H4 (cell line): ENCODE results near the gene SORCS2. TPM values are rescaled to one million over a fixed set of nuclear protein-coding genes. Genes with fewer than 3 reads are reported as not detected.

ENCODE experiments used
- DNase-seq: peaks from one replicate; pipeline ENCODE4 v3.0.0-alpha.2; 2015; ENCODE audit warnings: low spot score
- total RNA-seq: library from RNA; depleted of rRNA; stranded (reverse); fragments of >200 nt; shearing (Covaris generic); gene quantifications from 2 replicates; pipeline ENCODE4 v1.2.3, GENCODE V29; 2014

Gene SORCS2
- total RNA-seq, 1 experiment from 2014 or later = 0.02 TPM

GRCh38 chr4:7287918-7288280 is 95.6 kb downstream of the SORCS2 start:
- no peak for DNase-seq

DNA sequence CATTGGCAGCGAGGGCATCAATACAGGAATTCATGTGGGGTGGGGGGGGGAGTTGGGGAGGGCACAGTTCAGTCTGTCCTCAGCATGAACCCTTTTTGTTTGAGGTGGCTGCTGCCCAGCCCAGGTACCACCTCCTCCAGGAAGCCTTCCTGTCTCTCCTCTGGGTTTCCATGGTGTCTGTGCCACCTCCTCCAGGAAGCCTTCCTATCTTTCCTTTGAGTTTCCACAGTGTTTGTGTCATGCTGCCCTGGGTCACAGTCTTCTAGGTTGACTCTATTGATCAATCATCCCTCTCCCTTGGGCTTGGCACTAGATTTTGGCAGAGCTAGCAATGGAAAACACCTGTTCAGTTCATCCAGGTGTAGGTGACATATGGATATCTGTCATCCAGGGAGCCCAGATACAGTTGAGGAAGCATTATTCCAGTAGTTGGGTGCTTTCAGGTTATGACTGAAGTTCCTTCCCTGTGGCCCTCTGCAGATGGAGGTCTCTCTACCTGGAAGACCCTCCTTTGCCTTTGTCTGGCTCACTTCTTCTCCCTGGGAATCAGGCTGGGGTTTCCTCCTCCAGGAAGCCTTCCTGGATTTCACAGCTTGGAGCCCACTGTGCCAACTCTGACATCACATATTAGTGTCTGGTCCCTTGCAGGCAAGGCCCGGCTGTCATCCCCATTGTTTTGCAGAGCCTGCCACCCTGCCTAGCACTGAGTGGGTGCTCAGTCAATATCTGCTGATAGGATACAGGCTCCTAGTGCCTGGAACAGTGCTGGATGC is 96.6 kb downstream of the SORCS2 start:
- DNase-seq = no peak

DNA sequence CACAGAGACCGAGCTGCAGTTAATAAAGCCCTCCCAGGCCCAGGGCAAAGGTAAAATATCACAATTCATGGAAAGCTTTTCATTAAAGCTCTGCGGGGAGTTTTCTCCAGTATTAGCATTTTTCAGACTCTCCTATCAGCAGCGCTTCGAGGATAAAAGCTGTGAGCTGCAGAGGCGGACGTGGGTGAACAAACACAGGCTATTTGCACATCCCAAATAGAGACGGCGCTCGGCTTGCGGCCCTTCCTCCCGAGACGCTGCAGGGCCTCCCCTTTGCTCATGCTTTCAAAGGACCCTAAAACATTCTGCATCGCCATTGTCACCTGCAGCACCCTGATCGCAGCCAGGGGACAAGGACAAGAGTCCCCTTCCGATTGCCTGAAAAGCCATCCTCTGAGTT is 97.3 kb downstream of the SORCS2 start:
- no peak for DNase-seq

DNA sequence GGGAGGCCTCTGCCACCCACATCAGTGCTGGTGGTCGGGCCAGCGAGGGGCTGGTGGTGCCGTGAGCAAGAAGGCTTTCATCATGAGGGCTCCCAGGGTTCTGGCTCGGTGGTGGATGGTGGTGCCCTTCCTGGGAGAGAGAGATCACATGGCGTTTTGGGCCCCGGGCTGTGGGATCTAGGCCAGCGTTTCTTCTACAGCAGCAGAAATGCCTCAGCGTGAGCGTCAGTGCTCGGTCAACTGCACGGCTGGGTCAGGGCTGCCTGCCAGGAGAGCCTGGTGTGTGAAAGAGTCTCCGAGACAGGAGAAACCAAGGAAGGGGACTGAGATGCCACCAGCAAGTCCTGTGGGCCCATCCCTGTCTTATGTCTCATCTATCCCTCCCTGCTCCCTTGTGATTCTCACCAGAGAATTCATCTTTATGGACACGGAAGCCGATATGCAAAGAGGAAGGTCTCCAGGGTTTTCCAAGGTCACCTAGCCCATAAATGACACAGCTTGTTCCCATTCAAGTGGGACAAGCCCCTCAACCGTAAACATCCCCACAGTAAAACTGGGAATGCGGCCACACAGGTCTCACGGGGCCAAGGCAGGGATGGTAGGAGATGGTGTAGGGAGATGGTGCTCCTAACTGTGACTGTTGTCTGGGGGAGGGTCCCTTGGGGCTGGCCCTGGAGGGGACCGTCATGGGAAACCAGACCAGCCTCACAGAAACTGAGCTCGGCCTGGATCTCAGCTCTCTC is 99.2 kb downstream of the SORCS2 start:
- no peak for DNase-seq

DNA sequence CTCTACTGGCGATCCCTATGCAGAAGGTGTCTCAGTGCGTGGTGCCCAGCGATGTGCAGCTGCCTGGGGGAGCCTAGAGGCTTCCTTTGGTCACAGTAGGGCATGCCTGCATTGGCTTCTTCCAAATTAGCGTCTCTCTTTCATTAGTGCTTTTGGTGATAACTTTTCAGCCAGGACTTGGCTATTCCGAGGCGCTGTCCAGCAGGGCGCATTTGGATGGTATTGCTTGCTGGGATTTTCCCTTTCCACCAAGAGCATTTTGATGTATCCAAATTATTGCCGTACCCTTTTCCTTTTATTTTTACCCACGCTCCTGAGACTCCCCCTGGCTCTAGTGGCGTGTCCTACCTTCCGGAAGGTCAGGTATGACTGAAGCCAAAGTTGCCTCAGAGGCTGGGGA is 101.4 kb downstream of the SORCS2 start:
- DNase-seq = no peak

DNA sequence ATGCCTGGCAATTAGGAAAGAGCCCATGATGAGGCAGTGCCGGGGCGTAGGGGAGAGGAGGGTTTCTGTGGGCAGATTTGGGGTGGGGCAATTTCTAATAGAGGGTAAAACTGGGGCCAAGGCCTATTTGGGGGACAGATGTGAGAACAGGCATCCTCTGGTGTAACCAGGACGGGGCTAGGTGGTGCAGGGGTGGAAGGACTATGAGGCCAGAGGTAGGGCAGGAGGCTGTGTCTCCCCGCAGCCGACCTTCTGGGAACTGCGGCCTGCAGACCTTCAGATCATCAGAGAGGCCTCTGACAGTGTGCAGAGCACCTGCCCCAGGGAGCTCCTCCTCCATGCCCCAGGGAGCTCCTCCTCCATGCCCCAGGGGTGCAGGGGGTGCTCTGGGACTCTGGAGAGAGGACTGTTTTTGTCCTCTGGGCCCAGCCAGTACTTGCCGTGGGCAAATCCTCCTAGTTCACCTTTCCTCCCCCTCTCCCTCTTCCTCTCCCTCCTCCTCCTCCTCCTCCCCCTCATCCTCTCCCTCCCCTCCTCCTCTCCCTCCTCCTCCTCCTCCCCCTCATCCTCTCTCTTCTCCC is 101.9 kb downstream of the SORCS2 start:
- DNase-seq = no peak

- DNase-seq = no peak
These were observed 103.0 kb downstream of the SORCS2 start for GRCh38 chr4:7295197-7295910.

- no peak for DNase-seq
These were observed 103.7 kb downstream of the SORCS2 start for GRCh38 chr4:7295911-7296660.

DNA sequence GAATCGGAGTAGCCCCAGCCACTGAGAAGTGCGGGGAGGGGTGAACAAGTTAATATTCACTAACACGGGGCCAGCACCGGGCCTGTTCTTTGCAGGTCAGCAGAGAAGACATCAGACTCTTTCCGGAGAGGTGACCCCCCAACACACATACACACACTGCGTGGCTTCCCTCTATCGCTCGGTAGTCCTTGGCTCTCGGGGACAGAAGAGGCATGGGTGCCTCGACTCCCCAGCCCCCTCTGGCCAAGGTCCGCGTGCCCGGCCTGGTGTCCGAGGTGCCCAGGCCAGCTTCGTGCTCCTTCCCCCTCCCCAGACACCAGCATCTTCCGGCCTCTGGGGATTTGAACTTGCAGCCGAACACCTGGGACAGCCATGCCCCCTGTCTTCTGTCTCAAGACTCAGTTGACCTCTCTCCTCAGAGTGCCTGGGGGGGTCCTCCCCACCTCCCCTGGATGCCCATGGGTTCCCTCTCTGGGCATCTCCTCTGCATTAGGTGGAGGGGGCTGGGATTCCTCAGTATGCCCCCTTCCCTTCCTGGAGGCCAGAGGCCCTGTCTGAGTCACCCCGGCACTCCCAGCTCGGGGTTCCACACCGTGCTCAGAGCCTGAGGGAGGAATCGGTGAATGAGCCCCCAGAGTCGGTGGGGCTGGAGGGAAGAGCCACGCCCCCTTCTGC is 104.5 kb downstream of the SORCS2 start:
- no peak for DNase-seq

DNA sequence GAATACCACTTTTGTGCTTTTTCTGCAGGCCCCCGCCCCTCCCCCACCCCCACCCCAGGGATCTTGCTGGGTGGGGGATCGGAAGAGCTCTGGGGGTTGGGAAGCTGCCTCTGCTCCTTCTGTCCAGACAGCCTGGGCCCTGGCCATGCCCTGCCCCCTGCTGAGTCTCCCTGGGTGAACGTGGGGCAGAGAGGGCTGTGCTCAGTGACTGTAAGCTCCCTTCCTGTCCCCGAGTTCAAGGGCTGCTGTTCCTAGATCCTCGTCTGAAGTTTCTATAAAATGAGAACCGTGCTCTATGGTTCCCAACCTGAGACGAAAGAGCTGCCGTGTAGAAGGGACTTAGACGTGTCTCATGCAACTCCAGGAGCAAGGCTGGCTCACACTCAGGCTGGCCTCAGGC is 105.0 kb downstream of the SORCS2 start:
- no peak for DNase-seq

- no peak for DNase-seq
These were observed 105.5 kb downstream of the SORCS2 start for GRCh38 chr4:7297881-7298280.

GRCh38 chr4:7298619-7299009 is 106.3 kb downstream of the SORCS2 start:
- no peak for DNase-seq

- DNase-seq = no peak
These were observed 106.9 kb downstream of the SORCS2 start for GRCh38 chr4:7299010-7299907.

DNA sequence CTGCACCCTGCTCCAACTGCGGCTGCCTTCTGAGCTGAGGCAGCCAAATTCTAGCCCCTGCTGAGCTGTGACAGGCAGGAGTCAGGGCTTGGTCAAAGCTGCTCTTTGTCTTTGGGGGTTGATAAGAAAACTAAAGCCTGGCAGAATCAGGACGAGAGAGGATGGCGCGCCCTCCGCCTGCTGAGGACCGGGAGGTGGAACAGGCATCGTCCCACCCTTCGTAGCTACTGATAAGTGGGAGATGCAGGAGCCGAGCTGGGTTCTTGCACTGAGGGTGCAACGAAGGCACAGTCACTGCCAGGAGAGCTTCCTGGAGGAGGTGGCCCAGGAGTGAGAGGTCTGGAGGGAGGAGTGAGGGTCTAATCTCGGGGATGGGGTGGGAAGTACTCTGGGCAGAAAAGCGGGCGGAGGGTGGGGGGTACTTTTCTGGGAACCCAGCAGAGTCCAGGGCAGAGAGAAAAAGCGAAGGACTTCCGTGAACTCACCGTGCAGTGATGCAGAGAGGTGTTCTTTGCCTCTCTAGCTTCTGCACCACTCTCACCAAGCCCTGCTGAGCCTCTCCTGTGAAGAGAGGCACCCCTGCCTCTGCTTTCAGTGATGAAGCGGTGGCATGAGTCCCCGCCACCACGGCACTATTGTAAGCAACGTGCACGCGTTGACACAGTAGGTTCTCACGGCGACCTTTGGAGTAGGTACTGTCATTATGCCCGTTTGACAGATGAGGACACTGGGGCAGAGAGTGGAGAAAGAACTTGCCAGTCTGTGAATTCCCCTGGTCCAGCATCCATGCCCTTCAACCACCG is 107.8 kb downstream of the SORCS2 start:
- no peak for DNase-seq

- DNase-seq = no peak
These were observed 108.4 kb downstream of the SORCS2 start for GRCh38 chr4:7300711-7301095.

- DNase-seq = no peak
These were observed 108.9 kb downstream of the SORCS2 start for GRCh38 chr4:7301126-7301785.

- DNase-seq = no peak
These were observed 109.7 kb downstream of the SORCS2 start for GRCh38 chr4:7301846-7302630.
